Measurements from ENCODE around the gene HMG20A.

The HMG20A gene

GRCh38 chr15:77430652-77431051 lies 10.0 kb downstream of the HMG20A start:
- DNase-seq = no peak

GRCh38 chr15:77436822-77437221 lies 16.1 kb downstream of the HMG20A start:
- DNase-seq = no peak

- DNase-seq = no peak
These were observed 16.6 kb downstream of the HMG20A start for GRCh38 chr15:77437264-77437663.

- DNase-seq = no peak
These were observed 19.8 kb downstream of the HMG20A start for GRCh38 chr15:77440378-77440999.

GRCh38 chr15:77446840-77447390 lies 26.2 kb downstream of the HMG20A start:
- DNase-seq = no peak

- DNase-seq = no peak
These were observed 33.6 kb downstream of the HMG20A start for GRCh38 chr15:77454265-77454664.

DNA sequence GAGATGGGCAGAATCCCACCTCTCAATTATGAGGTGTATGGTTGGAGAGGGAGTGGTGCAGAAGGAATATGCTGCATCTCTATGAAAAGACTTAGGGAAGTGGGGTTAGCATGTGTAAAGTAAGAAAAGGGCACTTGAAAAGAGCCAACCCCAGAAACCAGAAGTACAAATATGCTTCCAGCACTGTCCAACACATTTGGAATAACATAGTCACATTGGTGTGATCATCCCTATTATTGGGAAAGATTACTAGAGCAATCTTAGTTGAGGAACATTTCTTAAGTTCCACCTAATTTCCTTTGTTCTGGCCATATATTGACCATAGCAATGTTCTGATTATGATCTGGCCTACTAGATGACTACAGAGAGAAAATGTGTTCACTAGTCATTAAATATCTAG lies 34.3 kb downstream of the HMG20A start:
- DNase-seq = no peak

DNA sequence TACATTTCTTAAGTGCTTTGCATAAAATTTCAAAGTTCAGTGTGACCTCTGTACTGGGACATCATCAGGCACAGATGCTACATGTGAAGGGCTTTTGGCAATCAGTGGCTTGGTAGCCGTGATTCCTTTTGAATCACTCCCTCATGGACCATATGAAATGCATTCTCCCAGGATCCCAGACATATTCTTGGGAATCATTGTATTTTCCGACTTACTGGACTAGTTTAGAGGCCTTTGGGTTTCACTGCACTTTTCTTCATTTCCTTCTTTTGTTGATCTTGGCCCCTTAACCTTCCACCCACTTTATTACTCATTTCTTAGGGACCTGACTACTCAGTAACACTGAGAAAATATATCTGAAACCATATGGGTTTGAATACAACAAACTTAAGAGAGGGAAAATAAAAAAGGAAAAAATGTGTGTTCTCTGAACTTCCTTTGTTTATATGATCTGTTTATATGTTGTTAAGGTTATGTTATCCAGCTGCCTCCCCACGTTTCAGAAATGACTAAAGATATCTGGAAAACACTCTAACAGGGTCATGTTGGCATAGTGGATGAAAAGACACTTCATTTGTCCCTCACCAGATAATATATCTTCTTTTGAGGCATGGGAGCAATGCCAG lies 35.1 kb downstream of the HMG20A start:
- DNase-seq = no peak

GRCh38 chr15:77456746-77457145 lies 36.1 kb downstream of the HMG20A start:
- DNase-seq = no peak

DNA sequence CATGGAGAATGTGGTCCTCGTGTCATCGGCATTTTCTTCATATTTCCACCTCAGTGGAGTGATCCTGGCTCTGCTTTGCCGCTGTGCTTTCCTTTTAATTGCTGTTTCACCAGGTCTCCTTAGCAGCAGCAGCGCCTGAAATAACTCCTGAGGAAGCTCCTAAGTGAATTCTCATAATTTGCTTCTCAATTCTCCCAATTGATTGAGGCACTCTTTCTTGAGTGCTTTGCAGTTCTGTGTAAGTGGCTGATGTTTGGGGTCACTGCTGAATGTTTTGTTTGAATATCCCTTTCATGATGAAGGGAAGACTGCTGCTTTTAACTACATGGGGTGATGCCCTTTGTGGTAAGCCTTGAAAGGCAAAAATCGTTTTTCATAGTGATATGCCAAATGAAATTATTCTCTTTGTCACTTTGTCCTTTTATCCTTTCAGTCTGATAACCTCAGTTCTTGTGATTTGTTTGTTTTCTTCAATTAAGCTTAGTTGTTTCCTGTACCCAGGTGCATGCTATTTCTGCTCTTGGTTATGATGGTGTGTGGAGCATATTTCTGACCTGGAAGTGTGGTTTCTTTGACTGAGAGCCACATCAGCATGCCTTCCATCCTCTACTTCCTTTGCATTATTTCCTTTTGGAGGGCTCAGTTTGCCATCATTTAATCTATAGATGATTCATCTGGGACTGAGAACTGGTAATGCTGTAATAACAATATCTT lies 36.7 kb downstream of the HMG20A start:
- no peak for DNase-seq

DNA sequence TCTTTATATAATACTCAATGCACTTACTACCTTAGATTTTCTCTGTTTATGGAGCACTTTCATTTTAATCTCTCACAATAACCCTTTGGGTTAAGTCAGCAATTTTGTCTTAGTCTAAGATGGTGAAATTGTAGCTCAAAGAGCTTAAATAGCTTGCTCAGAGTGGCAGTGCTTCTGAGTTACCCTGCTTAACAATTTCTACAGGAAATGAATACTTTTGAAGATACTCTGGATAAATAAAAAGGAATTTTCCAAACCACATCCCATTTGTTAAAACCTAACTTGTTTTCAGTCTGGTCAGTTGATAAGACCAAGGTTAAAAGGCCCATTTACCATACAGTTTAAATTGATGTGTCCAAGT lies 37.2 kb downstream of the HMG20A start:
- no peak for DNase-seq

DNA sequence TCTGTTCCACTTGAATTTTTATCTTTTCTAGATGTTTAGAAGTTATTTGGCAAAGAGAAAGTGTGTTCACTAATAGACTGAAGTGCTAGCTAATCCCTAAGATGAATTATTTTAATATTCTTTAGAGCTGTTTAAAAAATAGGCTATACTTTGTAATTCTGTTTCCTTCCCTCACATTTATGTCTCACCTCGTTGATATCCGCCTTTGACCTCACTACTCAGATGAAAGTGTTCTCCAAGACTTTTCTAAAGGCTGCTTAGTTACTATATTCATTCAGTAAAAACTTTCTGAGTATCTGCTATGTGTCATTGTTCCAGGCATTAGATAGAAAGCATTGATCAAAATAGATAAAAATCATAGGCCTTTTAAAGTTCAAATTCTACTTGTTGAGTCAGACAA lies 38.3 kb downstream of the HMG20A start:
- no peak for DNase-seq

DNA sequence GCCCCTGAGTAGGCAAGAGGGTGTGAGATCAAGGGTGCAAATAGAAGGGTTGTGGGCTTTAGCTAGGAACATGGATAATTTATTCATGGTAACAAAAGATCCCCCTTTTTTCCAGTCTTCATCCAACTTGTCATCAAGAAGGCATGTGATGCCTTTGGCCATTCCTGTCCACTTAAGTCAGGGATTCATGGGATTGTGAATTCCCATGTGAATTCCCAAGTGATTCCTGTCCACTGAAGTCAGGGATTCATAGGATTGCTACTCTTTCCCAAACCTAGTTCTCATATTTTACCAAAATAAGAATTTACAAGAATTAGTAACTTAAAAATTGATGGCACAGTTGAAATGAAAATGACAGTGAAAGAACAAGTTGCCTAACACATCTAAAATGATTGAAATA lies 40.8 kb downstream of the HMG20A start:
- DNase-seq = no peak

- no peak for DNase-seq
These were observed 43.6 kb downstream of the HMG20A start for GRCh38 chr15:77464129-77464865.

DNA sequence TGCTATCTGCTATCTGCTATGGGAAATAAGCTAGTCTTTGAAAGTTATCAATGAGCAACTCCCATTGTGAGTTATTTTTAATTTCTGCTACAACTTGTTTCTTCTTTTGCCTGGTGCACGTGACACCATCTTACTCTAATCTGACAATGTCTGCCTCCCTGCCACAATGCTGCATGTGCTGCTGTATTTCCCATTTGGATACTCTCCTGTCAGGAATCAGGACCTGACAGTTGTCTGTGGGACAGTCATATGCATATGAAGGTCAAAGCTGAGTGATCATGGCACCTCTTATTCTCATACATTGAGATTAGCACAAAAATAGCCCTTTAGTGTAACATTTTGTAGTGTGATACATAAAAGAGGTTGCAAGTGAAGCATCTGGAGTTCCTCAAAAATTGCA lies 45.8 kb downstream of the HMG20A start:
- DNase-seq = no peak

- DNase-seq = no peak
These were observed 48.2 kb downstream of the HMG20A start for GRCh38 chr15:77468896-77469295.

DNA sequence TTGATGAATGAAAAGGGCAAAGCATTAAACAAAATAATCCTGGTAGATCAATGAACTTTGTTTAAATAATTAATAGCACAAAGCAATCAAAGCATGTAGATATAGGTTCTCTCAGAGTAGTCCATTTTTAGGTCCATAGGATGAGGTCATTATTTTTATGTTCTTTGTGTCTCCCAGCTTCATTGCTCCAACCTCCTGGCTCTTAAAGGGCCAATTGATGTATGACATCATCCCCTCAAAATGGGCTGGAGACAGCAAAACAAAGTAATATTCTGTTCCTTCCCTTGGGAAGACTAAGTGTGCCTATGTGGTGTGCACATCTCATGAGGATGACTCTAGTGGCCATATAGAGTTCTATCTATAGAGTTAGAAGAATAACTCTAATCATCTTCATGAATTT lies 49.5 kb downstream of the HMG20A start:
- no peak for DNase-seq

GRCh38 chr15:77473328-77473727 lies 52.6 kb downstream of the HMG20A start:
- DNase-seq = no peak

- DNase-seq = no peak
These were observed 53.8 kb downstream of the HMG20A start for GRCh38 chr15:77474310-77474988.

DNA sequence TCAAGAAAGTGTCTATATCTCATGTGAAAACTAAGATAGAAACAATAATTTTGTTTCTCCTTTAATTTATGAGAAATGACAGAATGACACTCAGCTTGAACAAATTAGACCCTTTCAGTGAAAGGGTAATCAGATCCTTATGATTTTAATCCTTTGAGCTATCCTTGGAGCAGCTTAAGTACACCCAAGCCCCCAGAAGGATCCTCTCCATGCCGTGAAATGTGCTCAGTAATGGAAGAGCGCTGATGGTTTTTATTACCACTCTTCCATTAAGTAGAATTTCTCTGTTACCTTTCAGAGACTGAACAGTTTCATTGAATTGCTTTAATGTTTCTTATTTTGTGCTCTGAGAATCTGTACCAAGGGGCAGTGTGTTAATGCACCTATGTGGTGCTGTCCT lies 54.3 kb downstream of the HMG20A start:
- no peak for DNase-seq

DNA sequence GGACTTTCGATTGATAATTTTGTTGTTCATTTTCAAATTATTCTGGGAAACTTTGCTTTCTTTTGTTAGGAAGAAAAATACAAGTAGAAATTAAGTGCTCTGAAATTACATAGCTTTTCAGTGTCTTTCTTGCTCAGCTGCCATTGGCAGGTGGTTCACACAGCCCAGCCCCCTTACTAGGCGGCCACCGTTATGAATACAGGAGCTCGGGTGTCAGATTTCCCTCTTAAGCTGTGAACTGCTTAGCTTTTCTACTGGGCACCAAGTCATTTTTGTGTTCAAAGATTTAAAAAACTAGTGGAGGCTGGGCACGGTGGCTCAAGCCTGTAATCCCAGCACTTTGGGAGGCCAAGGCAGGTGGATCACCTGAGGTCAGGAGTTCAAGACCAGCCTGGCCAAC lies 55.2 kb downstream of the HMG20A start:
- DNase-seq = no peak

GRCh38 chr15:77476995-77477394 lies 56.3 kb downstream of the HMG20A start:
- DNase-seq = no peak

DNA sequence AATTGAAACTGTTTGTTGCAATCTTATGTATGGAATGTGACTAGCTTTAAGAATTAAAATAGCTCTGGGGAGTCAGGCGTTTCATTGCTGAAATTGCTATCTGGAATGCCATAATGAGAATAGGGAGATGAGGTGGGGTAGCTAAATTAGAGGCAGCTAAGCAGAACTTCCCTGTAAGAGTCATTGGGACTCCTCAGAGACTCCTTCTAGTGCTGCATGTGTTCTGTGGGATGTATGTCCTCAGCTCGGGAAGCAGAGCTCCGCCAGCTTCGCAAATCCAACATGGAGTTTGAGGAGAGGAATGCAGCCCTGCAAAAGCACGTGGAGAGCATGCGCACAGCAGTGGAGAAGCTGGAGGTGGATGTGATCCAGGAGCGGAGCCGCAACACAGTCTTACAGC lies 57.4 kb downstream of the HMG20A start:
- DNase-seq = no peak

All from CD4-positive, alpha-beta T cell treated with Interferon gamma for 1 hour (primary cell).